Fibroblast of lung (primary cell): Measurements from ENCODE around the gene DLGAP4. TPM values are rescaled to one million over a fixed set of nuclear protein-coding genes. Genes with fewer than 3 reads are reported as not detected.

Source experiments
- DNase-seq, 2 donors: peaks; one replicate each; pipeline versions ENCODE4 v3.0.0 to v3.0.0-alpha.2; 2010; ENCODE audit warnings: low read depth in 2 of 2
- H2AFZ ChIP-seq: 2 replicates; pipeline ENCODE4 v1.5.1; 2012; ENCODE audit warnings: low read length, control low read depth, inconsistent platforms
- H3K27ac ChIP-seq: 2 replicates; pipeline ENCODE4 v1.5.1; 2011; ENCODE audit warnings: low read length, control low read depth; ENCODE audit not compliant: insufficient read depth
- H3K27me3 ChIP-seq: 2 replicates; pipeline ENCODE4 v1.5.1; 2011; ENCODE audit warnings: mild to moderate bottlenecking, low read length; ENCODE audit not compliant: control insufficient read depth, insufficient read depth
- H3K36me3 ChIP-seq: 2 replicates; pipeline ENCODE4 v1.5.1; 2011; ENCODE audit warnings: low read length; ENCODE audit not compliant: control insufficient read depth, insufficient read depth
- H3K4me1 ChIP-seq: 2 replicates; pipeline ENCODE4 v1.5.1; 2011; ENCODE audit warnings: low read length; ENCODE audit not compliant: control insufficient read depth, insufficient read depth; ENCODE audit errors: extremely low read depth
- H3K4me2 ChIP-seq: 2 replicates; pipeline ENCODE4 v1.5.1; 2011; ENCODE audit warnings: low read length, control low read depth; ENCODE audit not compliant: insufficient read depth; ENCODE audit errors: extremely low read depth
- H3K4me3 ChIP-seq, 4 experiments: fragments of 200-600 bp in 1 of 4; sonication (generic) in 1 of 4; replicated peaks in 1 of 4; 2 replicates each; pipeline ENCODE4 v1.5.1; 2011 to 2016; ENCODE audit warnings: low read length in 4 of 4, low read depth in 3 of 4, mild to moderate bottlenecking in 3 of 4, control low read depth in 2 of 4, inconsistent platforms in 1 of 4, mixed read lengths in 1 of 4; ENCODE audit not compliant: insufficient read depth in 1 of 4; ENCODE audit errors: control extremely low read depth in 1 of 4
- H3K79me2 ChIP-seq: 2 replicates; pipeline ENCODE4 v1.5.1; 2012; ENCODE audit warnings: mild to moderate bottlenecking, low read length, inconsistent platforms; ENCODE audit not compliant: control insufficient read depth, insufficient read depth
- H3K9ac ChIP-seq: 2 replicates; pipeline ENCODE4 v1.5.1; 2011; ENCODE audit warnings: mild to moderate bottlenecking, low read length, control low read depth; ENCODE audit not compliant: insufficient read depth
- H3K9me3 ChIP-seq: 2 replicates; pipeline ENCODE4 v1.5.1; 2012; ENCODE audit warnings: low read depth, low read length; ENCODE audit not compliant: control insufficient read depth, insufficient read depth
- H4K20me1 ChIP-seq: 2 replicates; pipeline ENCODE4 v1.5.1; 2011; ENCODE audit warnings: low read length; ENCODE audit not compliant: control insufficient read depth, insufficient read depth; ENCODE audit errors: extremely low read depth
- EZH2 ChIP-seq: IDR thresholded peaks from 2 replicates; pipeline ENCODE4 v1.5.1; 2012; ENCODE audit warnings: low read length, control low read depth, mild to moderate bottlenecking; ENCODE audit errors: missing control alignments
- polyA plus RNA-seq, 2 donors: library from polyadenylated mRNA; depleted of rRNA in 1 of 2; stranded (reverse) in 1 of 2; unstranded in 1 of 2; fragments of >200 nt; gene quantifications; 2 replicates each; pipeline ENCODE4 v1.2.1, GENCODE V29; 2011 to 2012; ENCODE audit warnings: missing spikeins in 1 of 2
- total RNA-seq: library from RNA; depleted of rRNA; stranded (reverse); fragments of >200 nt; gene quantifications from 2 replicates; pipeline ENCODE4 v1.2.1, GENCODE V29; 2014
- TF ChIP-seq, protein P1 (sequence below), 2 donors: IDR thresholded peaks in 1 of 2; conservative IDR thresholded peaks in 1 of 2; 1 replicate in 1 of 2; 2 replicates in 1 of 2; pipeline ENCODE4 v1.5.1; 2011 to 2012; ENCODE audit warnings: low read length in 2 of 2, control low read depth in 1 of 2, inconsistent platforms in 1 of 2, low read depth in 1 of 2, mild to moderate bottlenecking in 1 of 2

DLGAP4 gene
- total and polyA plus RNA-seq, 2 donors (not counting 1 experiment from before 2014, with no cell fraction given), result 25.9 to 26.9 TPM

DNA sequence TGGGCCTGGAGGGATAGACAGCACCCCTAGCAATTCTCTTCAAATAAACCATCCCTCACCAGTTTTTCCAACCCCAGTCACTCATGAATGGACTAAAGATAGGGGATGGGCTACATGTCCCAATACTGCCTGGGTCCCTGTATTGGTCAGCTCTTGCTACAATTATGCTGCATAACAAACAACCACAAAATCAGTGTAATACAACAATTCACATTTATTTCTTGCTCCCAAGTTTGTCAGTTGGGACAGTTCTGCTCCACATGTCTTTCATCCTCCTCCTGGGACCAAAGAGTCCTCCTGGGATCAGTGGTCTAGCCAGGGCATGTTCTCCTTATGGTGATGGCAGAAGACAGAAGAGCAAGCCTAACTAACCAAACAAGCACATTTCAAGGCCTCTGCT, 143.5 kb downstream of the DLGAP4 start:
- TF ChIP-seq, protein P1, sequence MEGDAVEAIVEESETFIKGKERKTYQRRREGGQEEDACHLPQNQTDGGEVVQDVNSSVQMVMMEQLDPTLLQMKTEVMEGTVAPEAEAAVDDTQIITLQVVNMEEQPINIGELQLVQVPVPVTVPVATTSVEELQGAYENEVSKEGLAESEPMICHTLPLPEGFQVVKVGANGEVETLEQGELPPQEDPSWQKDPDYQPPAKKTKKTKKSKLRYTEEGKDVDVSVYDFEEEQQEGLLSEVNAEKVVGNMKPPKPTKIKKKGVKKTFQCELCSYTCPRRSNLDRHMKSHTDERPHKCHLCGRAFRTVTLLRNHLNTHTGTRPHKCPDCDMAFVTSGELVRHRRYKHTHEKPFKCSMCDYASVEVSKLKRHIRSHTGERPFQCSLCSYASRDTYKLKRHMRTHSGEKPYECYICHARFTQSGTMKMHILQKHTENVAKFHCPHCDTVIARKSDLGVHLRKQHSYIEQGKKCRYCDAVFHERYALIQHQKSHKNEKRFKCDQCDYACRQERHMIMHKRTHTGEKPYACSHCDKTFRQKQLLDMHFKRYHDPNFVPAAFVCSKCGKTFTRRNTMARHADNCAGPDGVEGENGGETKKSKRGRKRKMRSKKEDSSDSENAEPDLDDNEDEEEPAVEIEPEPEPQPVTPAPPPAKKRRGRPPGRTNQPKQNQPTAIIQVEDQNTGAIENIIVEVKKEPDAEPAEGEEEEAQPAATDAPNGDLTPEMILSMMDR (conservative IDR thresholded peaks at IDR 0.05 in 1 of 2, IDR thresholded peaks at IDR 0.05 in 1 of 2; ENCODE audit: low read depth in 1 of 2, low read length in 2 of 2), result no peak
- TF ChIP-seq EZH2, result no peak
- Histone ChIP-seq H3K9ac (no peak overlapping the region), H3K4me1 (no peaks in the 10 kb centered on the region), H3K4me3 (no peak overlapping the region), H3K36me3 (no peaks in the 10 kb centered on the region), H3K9me3 (no peaks in the 10 kb centered on the region), H3K79me2 (no peaks in the 10 kb centered on the region), H4K20me1 (no peaks in the 10 kb centered on the region), H3K4me2 (no peak overlapping the region), H3K27ac (no peak overlapping the region), H3K27me3 (no peaks in the 10 kb centered on the region), H2AFZ (no peak overlapping the region)
- no peak for DNase-seq

DNA sequence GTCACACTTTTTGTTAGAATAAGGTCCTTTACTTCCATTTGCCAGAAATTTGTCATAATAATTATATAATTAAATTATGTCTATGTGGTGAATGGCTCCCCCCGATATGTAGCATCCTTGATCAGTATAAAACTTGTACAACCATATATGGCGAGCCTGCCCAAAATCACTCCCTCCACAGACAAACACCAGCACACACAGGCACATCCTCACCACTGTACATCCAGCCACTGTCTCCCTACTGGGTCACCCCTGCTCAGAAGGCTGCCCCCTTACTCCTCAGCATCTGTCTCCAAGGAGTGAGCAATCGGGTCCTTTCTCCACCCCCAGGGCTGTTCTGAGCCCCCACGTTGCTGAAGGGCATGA, 148.2 kb downstream of the DLGAP4 start:
- H3K27me3 ChIP-seq, result peaks cover 11% of the 10 kb centered on the region
- H3K9me3 ChIP-seq, result no peaks in the 10 kb centered on the region
- H4K20me1 ChIP-seq, result no peaks in the 10 kb centered on the region
- H3K4me2 ChIP-seq, result no peak overlapping the region
- H3K4me3 ChIP-seq, result no peak overlapping the region
- H3K4me1 ChIP-seq, result no peaks in the 10 kb centered on the region
- no peaks in the 10 kb centered on the region for H3K36me3 ChIP-seq
- H3K27ac ChIP-seq, result no peak overlapping the region
- no peak overlapping the region for H2AFZ ChIP-seq
- H3K9ac ChIP-seq, result no peak overlapping the region
- H3K79me2 ChIP-seq, result no peaks in the 10 kb centered on the region
- TF ChIP-seq, protein P1 (conservative IDR thresholded peaks at IDR 0.05 in 1 of 2, IDR thresholded peaks at IDR 0.05 in 1 of 2; ENCODE audit: low read depth in 1 of 2, low read length in 2 of 2), result no peak
- TF ChIP-seq EZH2, result no peak
- DNase-seq, result no peak

GRCh38 chr20:36454698-36455427, 148.7 kb downstream of the DLGAP4 start:
- TF ChIP-seq, protein P1 (conservative IDR thresholded peaks at IDR 0.05 in 1 of 2, IDR thresholded peaks at IDR 0.05 in 1 of 2; ENCODE audit: low read depth in 1 of 2, low read length in 2 of 2), result no peak
- TF ChIP-seq EZH2, result no peak
- H3K36me3 ChIP-seq, result no peaks in the 10 kb centered on the region
- no peak overlapping the region for H3K27ac ChIP-seq
- no peak overlapping the region for H2AFZ ChIP-seq
- H3K4me3 ChIP-seq, result no peak overlapping the region
- H3K4me2 ChIP-seq, result no peak overlapping the region
- H3K9ac ChIP-seq, result no peak overlapping the region
- no peaks in the 10 kb centered on the region for H4K20me1 ChIP-seq
- no peaks in the 10 kb centered on the region for H3K4me1 ChIP-seq
- H3K9me3 ChIP-seq, result no peaks in the 10 kb centered on the region
- no peaks in the 10 kb centered on the region for H3K79me2 ChIP-seq
- peaks cover 11% of the 10 kb centered on the region for H3K27me3 ChIP-seq
- peak in 1 of 2 donors; percentile 21 for DNase-seq
